Activated T-helper 1 cell treated with anti-CD3 and anti-CD28 coated beads, Interleukin-2, amount 50 U/mL, for 16 hours (primary cell): Measurements from ENCODE around the gene TNFRSF19.

Experiments
- DNase-seq, 2 donors: peaks; one replicate each; pipeline ENCODE4 v3.0.0-alpha.2; 2020; ENCODE audit warnings: low read depth in 1 of 2, low spot score in 1 of 2

TNFRSF19 gene

DNA sequence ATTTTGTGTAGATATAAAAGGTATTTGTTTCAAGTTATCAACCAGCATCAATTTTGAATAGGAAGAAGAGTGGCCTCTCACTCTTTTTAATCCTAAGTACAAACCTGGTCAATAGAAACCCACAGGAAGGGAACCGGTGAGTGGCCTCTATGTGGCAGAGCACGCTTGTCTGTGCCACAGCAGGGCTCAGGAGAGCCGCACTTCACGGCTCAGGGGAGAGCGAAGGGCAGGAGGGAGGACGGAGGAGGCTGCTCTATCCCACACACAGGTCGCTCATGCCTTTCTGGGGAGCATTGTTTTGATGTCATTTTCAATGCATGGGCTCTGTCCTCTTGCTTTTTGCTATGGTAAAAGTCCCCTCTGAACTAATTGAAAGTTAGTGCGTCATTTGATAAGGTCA is 57.2 kb downstream of the TNFRSF19 start:
- no peak for DNase-seq

DNA sequence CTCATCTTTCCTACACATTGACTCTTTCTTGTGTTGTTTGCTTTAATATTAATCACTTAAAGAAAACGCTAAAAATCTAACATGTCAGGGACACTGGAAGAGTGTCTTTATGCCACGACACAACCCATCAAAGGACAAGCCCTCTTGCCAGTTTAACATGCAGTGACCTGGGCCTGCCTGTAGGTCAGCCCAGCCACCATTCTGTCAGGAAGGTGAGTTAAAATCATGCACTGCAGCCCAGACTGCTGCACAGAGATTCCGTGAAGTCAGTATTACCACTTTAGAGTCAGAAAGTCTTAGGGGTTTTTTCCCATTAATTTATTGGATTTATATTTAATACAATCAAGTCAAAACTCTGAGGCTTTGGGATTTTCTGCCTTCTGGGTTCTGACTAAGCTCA is 58.0 kb downstream of the TNFRSF19 start:
- no peak for DNase-seq

DNA sequence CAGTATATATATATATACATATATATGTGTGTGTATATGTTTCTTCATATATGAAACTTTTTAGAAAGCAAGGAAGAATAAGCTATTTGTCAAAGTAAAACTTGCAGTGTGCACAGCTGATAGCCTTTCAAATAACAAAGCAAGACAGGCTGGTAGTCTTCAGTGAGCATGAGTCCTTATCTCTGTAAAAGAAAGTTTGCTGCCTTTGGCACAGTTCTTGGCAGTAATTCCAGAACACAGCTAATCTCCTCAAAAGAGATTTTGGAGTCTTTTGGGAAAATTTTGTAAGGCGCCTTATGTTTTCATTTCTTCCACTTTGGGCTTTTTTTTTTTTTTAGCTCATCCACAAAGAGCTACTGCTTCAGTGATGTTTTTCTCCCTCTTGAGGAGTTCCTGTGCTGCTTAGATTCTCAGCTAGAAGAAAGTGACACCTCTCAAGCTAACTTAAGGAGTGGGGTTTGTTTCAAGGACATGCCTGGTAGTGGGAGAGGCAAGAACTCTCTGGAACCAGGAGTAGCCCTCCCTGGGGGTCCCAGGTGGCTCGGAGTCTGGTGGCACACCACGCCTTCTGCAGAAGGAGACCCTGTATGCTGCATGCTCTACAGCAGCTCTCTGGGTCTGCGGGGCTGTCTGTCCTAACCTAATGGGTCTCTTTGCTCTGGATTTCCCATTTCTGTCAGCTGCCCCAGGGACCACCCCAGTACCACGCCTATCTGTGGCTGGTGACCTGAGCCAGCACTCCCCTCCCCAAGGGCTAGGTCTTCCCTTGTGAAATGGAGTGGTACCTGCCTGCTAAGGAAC is 58.8 kb downstream of the TNFRSF19 start:
- no peak for DNase-seq

- no peak for DNase-seq
These were observed 59.5 kb downstream of the TNFRSF19 start for GRCh38 chr13:23629566-23630272.

DNA sequence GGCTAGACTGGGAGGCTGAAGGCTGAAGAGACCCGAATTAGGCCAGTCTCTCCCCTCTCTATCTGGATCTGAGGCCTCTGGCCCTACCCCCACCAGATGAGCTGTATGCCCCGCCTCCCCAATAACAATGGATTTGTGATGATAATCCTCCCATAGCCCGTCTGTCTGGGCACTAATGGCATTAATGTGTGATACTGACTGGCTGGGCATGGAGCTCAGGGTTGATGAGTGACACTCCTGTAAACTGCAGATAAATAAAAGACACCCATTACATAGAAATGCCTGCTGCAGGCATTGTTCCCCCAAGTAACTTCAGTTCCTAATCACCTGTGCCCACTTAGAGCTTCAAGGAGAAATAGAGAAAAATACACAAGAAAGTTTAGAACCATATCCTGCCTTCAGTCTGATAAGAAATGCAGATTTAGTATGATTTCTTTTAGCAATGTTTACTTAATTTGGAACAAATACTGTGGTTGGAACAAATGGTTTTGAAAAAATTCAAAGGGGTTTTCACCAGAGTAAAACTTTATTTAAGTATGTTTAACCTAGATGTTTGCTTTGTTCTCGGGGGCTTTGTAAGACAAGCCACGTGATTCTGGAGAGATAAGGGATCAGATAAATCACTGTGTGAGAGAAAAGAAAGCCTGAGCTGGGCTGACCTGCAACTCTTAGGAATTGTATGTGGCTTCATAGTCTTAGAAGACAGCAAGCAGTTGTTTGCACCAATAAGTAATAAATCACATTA is 60.3 kb downstream of the TNFRSF19 start:
- DNase-seq = no peak

DNA sequence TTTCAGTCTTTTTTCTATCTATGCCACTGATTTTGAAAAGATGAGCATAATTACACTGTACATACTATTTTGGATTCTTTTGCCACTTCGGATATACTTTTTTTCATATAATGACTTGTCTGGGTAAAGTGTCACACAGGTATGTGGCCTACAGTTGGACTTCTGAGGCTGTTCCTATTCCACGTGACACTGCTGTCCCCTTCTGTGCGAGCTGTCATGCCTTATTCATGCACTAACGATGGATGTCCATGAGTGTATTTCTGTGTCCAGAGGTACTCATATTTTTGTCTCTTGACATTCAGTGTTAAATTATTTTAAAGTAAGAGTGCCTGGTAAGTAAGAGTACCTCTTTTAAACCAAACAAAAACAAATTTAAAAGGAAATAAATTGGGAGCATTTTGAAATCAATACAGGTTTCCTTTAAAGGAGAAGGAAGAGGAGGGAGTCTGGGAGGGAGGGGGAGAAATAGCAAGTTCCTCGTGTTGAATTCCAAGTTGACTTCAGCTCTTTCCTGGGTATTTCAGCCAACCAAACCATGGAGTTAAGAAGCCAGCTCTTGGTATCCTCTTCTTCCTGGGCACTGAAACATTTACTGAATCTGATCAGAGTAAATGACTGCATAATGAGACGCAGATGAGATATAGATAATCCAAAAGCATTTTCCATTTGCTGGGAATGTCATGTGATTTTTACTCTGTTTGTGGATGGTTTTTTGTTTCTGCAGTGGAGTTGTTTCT is 61.3 kb downstream of the TNFRSF19 start:
- no peak for DNase-seq

DNA sequence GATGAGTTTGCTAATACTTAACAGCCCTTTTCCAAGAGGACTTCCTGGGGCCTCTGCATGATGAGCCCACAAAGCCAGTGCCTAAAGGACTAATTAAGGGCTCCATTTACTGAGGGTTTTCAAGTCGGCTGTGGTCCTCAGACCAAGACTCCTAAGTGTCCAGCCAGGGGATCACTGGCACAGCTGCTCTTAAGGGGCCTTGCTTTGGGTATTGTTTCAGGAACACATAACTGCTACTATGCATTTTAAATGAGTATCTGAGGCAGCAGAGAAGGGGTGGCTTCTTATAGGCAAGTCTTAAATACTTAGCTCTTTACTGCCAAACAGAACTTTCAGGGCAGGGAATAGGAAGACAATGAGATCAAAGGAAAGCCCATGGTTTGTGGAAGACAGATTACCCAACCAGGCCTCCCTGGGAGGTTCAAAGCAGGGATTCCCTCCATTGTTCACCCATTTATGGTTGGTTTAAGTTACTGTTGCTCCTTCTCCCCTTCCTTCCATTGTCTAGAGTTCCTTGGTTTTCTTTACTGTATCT is 61.9 kb downstream of the TNFRSF19 start:
- no peak for DNase-seq

DNA sequence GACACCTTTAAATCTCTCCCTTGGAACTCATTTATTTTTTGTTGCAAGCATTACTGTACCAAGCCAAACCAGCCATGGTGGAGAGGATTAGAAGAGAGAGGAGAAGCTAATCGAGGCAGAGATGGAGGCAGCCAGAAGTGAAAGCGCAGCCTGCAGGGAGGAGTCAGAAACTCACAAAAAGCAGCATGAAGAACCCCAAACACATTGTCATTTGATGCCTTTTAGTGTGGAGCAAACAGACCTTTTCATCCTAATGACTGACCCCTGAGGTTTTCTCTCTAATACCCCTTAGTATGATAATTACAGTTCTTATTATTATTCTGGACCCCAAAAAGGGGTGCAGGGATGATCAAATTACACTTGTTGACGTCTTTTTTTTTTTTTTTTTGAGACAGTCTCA is 62.5 kb downstream of the TNFRSF19 start:
- no peak for DNase-seq

- no peak for DNase-seq
These were observed 64.7 kb downstream of the TNFRSF19 start for GRCh38 chr13:23634897-23635296.

GRCh38 chr13:23636360-23636759 is 66.1 kb downstream of the TNFRSF19 start:
- DNase-seq = no peak

DNA sequence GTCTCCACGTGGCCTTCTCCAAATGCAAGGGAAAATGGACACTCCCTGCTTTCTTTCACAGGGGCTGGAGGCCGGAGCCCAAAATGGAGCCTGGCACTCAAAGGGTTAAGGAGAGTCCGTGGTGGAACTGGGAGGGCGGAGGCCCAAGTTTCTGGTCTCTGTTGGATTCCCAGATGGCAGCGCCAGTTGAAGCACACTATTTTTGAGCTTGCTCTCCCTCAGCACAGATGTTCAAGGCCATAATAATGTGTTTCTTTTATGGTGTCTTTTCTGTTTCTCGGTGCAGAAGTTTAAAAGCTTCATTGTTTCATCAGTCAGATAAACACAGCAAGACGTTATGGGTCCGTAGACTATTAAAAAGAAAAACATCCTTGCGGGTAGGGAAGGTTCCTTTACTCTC is 67.6 kb downstream of the TNFRSF19 start:
- DNase-seq = no peak

DNA sequence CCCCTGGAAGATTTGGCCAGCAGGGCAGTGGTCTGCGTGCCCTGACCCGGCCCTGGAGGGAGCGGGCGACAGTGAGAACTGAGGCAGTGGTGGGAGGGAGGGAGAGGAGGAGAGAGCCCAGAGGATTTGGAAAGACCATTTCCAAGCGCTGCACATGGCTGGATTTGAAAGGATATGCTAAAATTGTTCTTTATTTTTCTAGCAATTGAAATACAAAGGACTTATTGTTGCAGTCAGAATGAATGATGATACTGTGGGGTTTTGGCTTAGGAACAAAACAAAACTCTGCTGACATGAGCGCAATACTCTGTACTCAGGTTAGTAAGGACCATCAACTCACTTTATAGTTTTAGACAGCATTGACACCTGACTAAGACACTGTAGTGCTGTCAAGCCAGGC is 69.5 kb downstream of the TNFRSF19 start:
- no peak for DNase-seq

GRCh38 chr13:23642110-23642509 is 71.9 kb downstream of the TNFRSF19 start:
- no peak for DNase-seq

GRCh38 chr13:23643338-23644125 is 73.3 kb downstream of the TNFRSF19 start:
- DNase-seq = no peak

DNA sequence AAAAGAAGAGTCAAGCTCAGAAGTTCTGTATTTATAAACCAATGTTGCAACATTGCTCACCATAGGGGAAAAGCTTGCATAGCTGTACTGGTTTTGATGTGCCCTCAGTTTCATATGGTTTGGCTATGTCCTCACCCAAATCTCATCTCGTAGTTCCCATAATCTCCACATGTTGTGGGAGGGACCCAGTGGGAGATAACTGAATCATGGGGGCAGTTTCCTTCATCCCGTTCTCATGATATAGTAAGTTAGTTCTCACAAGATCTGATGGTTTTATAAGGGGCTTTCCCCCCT is 73.9 kb downstream of the TNFRSF19 start:
- DNase-seq = no peak

GRCh38 chr13:23644527-23645138 is 74.4 kb downstream of the TNFRSF19 start:
- no peak for DNase-seq

DNA sequence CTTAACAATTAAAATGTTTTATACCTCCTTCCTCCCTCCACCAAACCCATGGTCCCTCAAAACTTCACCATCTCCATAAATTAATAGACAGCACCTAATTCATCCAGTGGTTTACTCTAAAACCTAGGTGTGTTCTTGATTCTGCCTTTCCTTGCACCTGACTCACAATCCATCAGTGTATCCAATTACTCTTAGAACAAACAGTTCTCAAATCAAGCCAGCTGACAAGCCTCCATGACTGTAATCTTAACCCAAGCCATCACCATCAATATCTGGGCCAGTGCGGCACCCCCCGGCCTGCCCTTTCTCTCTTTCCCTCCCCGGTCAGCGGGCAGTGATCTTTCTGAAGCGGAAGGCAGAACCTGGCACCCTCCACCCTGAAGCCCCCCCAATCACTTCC is 75.6 kb downstream of the TNFRSF19 start:
- no peak for DNase-seq

GRCh38 chr13:23651439-23651838 is 81.2 kb downstream of the TNFRSF19 start:
- DNase-seq = no peak

DNA sequence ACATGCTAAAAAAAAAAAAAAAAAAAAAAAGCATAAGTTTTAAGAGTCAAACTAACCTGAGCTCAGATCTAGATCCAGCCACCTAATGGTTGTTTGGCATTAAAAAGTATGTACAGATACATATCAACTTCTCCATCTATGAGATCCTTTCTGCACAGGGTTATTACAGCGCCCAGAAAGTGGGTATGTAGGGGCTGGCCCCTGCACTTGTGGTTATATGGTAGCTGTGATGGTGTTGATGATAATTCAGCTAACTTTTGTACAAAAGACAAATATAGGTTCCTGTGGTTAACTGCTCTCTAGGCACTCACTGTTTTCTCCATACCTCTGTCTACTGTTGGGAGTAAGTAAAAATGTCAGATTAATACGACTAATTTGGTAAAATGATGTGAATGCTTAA is 81.7 kb downstream of the TNFRSF19 start:
- no peak for DNase-seq
